Hepatocyte (in vitro differentiated cells): Measurements from ENCODE around the gene BCAS1. TPM values are rescaled to one million over a fixed set of nuclear protein-coding genes. Genes with fewer than 3 reads are reported as not detected.

Experiments used
- DNase-seq: peaks from one replicate; pipeline ENCODE4 v3.0.0-alpha.2; 2016; ENCODE audit warnings: low spot score
- H2AFZ ChIP-seq: fragments of 200-600 bp; sonication (generic); 2 replicates; pipeline ENCODE4 v1.6.0; 2016; ENCODE audit warnings: antibody characterized with exemption, mild to moderate bottlenecking
- H3K27ac ChIP-seq: fragments of 200-600 bp; sonication (generic); 2 replicates; pipeline ENCODE4 v1.5.1; 2016; ENCODE audit warnings: mild to moderate bottlenecking
- H3K27me3 ChIP-seq: fragments of 200-600 bp; sonication (generic); 2 replicates; pipeline ENCODE4 v1.6.1; 2016
- H3K36me3 ChIP-seq: fragments of 200-600 bp; sonication (generic); replicated peaks from 2 replicates; pipeline ENCODE4 v1.5.1; 2016; ENCODE audit warnings: low read depth; ENCODE audit not compliant: insufficient read depth
- H3K4me1 ChIP-seq: fragments of 200-600 bp; sonication (generic); 2 replicates; pipeline ENCODE4 v1.5.1; 2016; ENCODE audit warnings: mild to moderate bottlenecking, moderate library complexity; ENCODE audit not compliant: insufficient read depth
- H3K4me2 ChIP-seq: fragments of 200-600 bp; sonication (generic); 2 replicates; pipeline ENCODE4 v1.6.0; 2016
- H3K4me3 ChIP-seq: fragments of 200-600 bp; sonication (generic); 2 replicates; pipeline ENCODE4 v1.5.1; 2016; ENCODE audit warnings: mild to moderate bottlenecking
- H3K79me2 ChIP-seq: fragments of 200-600 bp; sonication (generic); 2 replicates; pipeline ENCODE4 v1.6.0; 2017; ENCODE audit warnings: mild to moderate bottlenecking
- H3K9me2 ChIP-seq: fragments of 200-600 bp; sonication (generic); replicated peaks from 2 replicates; pipeline ENCODE4 v1.6.0; 2017; ENCODE audit warnings: mild to moderate bottlenecking; ENCODE audit not compliant: insufficient read depth
- H3K9me3 ChIP-seq: fragments of 200-600 bp; sonication (generic); 2 replicates; pipeline ENCODE4 v1.5.1; 2016; ENCODE audit warnings: low read depth, mild to moderate bottlenecking
- H4K20me1 ChIP-seq: fragments of 200-600 bp; sonication (generic); 2 replicates; pipeline ENCODE4 v1.6.0; 2016; ENCODE audit warnings: mild to moderate bottlenecking; ENCODE audit not compliant: insufficient read depth, poor library complexity, severe bottlenecking
- CTCF ChIP-seq: fragments of 200-600 bp; sonication (generic); IDR thresholded peaks from 2 replicates; pipeline ENCODE4 v1.5.1; 2016; ENCODE audit warnings: antibody characterized with exemption, mild to moderate bottlenecking; ENCODE audit not compliant: poor library complexity
- EZH2 ChIP-seq: fragments of 200-600 bp; sonication (generic); IDR thresholded peaks from 2 replicates; pipeline ENCODE4 v1.6.1; 2016; ENCODE audit warnings: antibody characterized with exemption, mild to moderate bottlenecking, borderline replicate concordance
- EZH2phosphoT487 ChIP-seq: fragments of 200-600 bp; sonication (generic); IDR thresholded peaks from one replicate; pipeline ENCODE4 v1.6.1; 2018; ENCODE audit warnings: antibody characterized with exemption, mild to moderate bottlenecking, low read depth, moderate library complexity; ENCODE audit not compliant: unreplicated experiment, severe bottlenecking
- WGBS: methylation state at CpG from one replicate; pipeline ENCODE4 v1.1.6; 2016; ENCODE audit warnings: low lambda C conversion rate; ENCODE audit errors: missing lambda C conversion rate; 5-methylcytosine and 5-hydroxymethylcytosine counted together
- polyA plus RNA-seq: library from polyadenylated mRNA; unstranded; fragments of >200 nt; fragmentation: Nextera tagmentation; extraction: Ambion mirVana; gene quantifications from 2 replicates; pipeline ENCODE4 v1.2.1, GENCODE V29; 2016
- total RNA-seq: library from RNA; depleted of rRNA; stranded (reverse); fragments of >200 nt; gene quantifications from 2 replicates; pipeline ENCODE4 v1.2.3, GENCODE V29; 2014

The BCAS1 gene
- total and polyA plus RNA-seq, 2 experiments from 2014 or later: 4.9 to 9.8 TPM

GRCh38 chr20:54026295-54027064 lies 43.9 kb downstream of the BCAS1 start:
- no peaks in the 10 kb centered on the region for H3K9me2 ChIP-seq
- H3K27ac ChIP-seq: no peak overlapping the region
- H3K79me2 ChIP-seq: no peaks in the 10 kb centered on the region
- no peaks in the 10 kb centered on the region for H3K36me3 ChIP-seq
- H3K4me1 ChIP-seq: no peaks in the 10 kb centered on the region
- H3K27me3 ChIP-seq: no peaks in the 10 kb centered on the region
- WGBS: 96% methylated on average over 8 of the region's 8 CpGs
- H3K4me2 ChIP-seq: no peak overlapping the region
- TF ChIP-seq CTCF (no peak), EZH2 (no peak), EZH2phosphoT487 (no peak)
- no peak for DNase-seq
- H4K20me1 ChIP-seq: no peaks in the 10 kb centered on the region
- H2AFZ ChIP-seq: no peak overlapping the region
- no peaks in the 10 kb centered on the region for H3K9me3 ChIP-seq
- H3K4me3 ChIP-seq: no peak overlapping the region

- 54% methylated on average over 3 of the region's 3 CpGs for WGBS
- H3K4me3 ChIP-seq: no peak overlapping the region
- H4K20me1 ChIP-seq: no peaks in the 10 kb centered on the region
- no peaks in the 10 kb centered on the region for H3K9me3 ChIP-seq
- DNase-seq: no peak
- H3K9me2 ChIP-seq: no peaks in the 10 kb centered on the region
- no peak overlapping the region for H3K27ac ChIP-seq
- no peak overlapping the region for H3K4me2 ChIP-seq
- H3K4me1 ChIP-seq: no peaks in the 10 kb centered on the region
- no peaks in the 10 kb centered on the region for H3K36me3 ChIP-seq
- no peak overlapping the region for H2AFZ ChIP-seq
- TF ChIP-seq CTCF (no peak), EZH2phosphoT487 (no peak), EZH2 (no peak)
- no peaks in the 10 kb centered on the region for H3K79me2 ChIP-seq
- H3K27me3 ChIP-seq: no peaks in the 10 kb centered on the region
Observed at GRCh38 chr20:54025251-54025771, 45.1 kb downstream of the BCAS1 start.

GRCh38 chr20:54023406-54023805 lies 47.0 kb downstream of the BCAS1 start:
- no peak for TF ChIP-seq EZH2
- no peak for TF ChIP-seq EZH2phosphoT487
- TF ChIP-seq CTCF: no peak
- Histone ChIP-seq H3K9me2 (no peaks in the 10 kb centered on the region), H3K4me3 (no peak overlapping the region), H4K20me1 (no peaks in the 10 kb centered on the region), H3K79me2 (no peaks in the 10 kb centered on the region), H2AFZ (no peak overlapping the region), H3K36me3 (no peaks in the 10 kb centered on the region), H3K27me3 (no peaks in the 10 kb centered on the region), H3K27ac (no peak overlapping the region), H3K4me1 (no peaks in the 10 kb centered on the region), H3K4me2 (no peak overlapping the region), H3K9me3 (no peaks in the 10 kb centered on the region)
- 95% methylated on average over 3 of the region's 3 CpGs for WGBS
- DNase-seq: no peak
